ENCODE results near the gene DFFB.
"Not testable (repeated sequence)": the region's sequence is repeated elsewhere in the genome, so short reads cannot be mapped to it uniquely, and the experiment has no call there.

The DFFB gene

DNA sequence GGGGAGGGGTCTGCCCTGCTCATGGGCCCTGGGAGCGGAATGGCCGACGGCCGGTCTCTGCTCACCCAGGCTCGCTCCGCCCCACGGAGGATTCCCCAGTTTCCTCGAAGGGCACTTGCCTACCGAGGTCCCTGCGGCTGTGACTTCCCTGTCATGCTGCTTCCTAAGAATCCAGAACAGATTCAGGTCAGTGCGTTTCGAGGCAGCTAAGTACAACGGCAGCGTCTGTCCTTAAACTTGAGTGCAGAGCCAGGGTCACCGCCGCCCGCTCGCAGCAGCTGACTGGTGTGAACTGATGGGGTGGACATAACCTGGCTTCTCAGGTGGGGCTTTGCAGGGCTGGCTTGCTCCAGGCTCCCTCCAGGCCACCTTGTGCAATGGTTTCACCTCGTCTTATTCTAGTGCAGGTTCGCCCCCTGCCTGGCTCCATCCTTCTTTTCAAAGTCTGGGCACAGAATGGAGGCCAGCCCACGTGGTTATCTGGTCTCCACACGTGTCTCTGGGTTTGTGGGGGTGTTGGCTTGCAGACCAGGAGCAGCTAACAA is 50.4 kb downstream of the DFFB start:
- DNase-seq (ENCODE audit: low read depth in 2 of 2, low spot score in 1 of 2), result no peak

DNA sequence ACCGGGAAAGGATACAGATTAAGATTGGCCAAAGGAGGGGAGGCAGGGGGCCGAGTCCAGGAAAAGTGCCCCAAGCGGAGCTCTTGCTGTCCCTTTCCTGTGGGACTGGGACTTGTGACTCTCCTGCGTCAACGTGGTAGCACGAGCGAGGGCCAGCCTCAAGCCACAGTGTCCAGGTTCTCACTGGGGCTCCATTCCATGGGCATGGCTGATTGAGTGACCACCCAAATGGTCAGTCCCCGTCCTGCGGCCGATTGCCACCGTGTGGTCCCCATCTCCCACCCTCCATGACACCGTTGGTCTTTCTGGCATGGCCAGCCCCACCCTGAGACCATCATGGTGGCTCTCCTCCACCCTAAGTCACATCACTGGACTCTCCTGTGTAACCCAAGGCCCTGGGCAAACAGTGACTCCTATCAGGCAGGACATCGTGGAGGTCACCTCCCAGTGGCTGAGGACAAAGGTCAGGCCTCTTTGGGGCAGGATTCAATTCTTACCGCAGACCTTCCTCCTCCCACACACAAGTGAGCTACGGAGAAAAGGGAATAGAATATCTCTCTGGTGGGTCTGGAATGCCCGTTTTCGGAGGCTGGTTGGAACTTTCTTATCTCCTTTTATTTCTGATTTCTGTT is 51.7 kb downstream of the DFFB start:
- no peak for DNase-seq (ENCODE audit: low read depth in 2 of 2, low spot score in 1 of 2)

DNA sequence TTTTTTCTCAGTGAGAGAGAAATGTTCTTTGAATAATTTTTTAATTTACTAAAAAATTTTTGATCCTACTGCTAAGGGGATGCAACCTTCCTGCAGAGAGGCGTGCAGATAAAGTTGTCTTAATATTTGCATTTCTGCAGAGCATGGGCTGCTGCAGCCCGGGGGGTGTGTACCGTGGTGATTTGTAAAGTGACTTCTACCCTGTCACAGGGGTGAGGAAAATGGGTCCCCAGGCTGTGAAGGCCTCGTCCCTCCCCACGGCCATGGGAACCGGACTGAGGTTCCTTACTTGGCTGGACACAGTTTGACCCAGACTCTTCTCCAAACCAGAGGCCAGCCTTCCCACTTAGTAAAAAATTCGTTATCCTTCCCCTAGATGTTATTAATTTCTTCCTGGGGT is 52.3 kb downstream of the DFFB start:
- DNase-seq (ENCODE audit: low read depth in 2 of 2, low spot score in 1 of 2), result no peak

DNA sequence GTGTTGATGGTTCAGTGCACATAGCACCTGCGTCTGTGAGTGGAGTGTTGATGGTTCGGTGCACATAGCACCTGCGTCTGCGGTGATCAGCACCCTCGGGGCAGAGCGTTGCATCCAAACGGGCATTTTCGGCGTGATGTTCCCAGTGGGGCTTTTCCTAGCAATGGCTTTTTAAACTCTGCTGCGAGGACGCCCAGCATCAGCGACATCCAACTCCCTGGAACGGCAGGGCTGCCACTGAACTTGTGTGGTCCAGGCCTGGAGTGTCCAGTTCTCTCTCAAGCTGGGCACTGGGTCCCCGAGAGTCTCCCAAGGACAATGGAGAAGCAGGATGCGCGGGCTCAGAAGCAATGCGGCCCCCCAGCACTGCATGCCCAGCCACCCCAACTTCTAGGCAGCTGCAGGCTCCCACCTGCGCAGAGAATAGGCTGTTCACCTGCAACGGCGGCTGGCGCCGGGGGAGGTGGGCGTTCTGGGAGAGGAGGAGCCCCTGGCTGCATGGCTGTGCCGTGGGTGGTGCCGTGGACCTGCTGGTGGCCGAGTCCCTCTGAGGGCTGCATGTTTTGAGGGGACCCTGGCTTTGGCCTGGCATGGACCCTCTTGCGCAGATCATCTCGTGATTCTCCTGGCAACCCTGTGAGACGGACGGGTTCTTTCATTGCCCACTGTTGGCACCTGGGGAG is 52.9 kb downstream of the DFFB start:
- DNase-seq (ENCODE audit: low read depth in 2 of 2, low spot score in 1 of 2), result no peak

DNA sequence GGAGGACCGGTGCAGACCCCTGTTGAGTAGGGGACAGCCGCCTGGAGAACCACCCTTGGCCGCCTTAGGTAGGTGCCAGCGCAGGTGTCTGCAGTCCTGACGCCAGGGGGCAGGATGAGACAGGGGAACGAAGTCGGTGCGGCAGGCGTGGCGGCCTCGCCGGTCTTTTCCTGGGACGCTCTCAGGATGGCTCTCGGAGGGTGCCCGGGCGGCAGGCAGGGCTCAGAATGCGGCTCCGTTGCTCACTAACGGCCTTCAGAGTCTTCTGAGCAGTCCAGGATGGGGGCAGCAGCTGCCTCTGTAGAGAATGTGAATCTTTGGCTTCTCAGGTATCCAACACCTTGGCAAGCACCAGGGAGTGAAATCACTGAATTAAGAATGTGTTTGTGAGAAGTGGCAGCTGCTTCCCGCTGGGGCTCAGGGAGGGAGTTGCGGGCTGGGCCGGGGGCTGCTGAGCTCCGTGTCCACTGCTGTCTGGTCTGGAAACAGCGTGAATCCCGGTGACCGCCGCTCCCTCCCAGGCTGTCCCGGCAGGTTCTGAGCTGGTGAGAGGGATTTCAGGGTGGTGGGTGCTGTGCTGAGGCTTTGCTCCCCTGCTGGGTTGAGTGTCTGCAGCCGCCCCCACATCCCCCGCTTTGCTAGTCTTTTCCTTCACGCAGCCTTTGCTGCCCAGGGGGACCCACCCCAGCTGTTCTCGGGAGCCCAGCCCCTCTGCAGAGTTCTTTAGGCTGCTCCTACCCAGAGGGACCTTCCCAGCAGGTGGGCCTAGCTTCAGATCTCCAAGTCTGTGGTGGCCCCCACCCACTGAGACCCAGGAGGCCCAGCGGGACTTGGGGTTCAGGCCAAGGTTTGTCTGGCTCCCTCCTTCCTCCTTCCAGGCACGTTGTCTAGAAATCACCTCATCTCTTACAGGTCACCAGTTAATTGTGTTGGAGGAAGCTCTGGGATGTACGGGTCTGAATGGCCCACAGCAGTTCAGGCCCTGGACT is 53.9 kb downstream of the DFFB start:
- peak; percentile 35 to 40 for DNase-seq (ENCODE audit: low read depth in 2 of 2, low spot score in 1 of 2)

DNA sequence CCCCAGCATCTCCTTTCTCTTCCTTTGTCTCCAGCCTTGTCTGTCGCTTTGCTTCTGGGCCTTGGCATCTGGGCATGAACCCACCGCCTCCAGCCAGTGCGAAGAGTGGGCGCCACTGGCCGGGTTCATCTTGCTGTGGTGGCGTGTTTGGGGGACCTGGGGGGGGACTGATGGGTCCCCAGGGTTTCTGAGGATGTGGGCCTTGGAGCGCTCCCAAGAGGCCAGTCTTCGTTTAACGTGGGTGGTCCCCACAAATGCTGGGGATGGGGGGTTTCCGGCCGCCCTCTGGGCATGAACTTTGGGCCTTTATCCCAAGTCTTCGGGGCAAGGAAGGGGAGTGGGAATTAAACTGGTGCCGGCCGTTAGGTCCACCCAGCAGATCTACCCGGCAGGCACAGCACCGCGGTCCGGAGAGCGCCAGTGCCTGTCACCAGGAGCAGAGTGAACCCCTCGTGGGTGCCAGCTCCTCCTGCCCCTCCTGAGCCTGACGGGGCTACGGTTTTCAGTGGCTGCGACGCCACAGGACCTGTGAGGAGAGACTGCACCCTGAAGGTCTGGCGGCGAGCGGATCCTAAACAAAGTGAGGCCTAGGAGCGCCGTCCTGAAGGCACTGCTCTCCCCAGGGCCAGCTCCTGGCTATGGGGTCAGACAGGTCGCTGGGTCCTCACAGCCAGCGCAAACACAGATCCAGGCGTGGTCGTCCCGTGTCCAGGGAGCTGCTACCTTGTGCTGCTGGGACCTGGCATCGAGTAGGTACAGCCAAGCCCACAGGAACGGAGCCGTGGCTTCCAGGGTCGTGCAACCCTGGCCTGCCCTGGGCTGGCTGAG is 54.9 kb downstream of the DFFB start:
- DNase-seq (ENCODE audit: low read depth in 2 of 2, low spot score in 1 of 2), result no peak

DNA sequence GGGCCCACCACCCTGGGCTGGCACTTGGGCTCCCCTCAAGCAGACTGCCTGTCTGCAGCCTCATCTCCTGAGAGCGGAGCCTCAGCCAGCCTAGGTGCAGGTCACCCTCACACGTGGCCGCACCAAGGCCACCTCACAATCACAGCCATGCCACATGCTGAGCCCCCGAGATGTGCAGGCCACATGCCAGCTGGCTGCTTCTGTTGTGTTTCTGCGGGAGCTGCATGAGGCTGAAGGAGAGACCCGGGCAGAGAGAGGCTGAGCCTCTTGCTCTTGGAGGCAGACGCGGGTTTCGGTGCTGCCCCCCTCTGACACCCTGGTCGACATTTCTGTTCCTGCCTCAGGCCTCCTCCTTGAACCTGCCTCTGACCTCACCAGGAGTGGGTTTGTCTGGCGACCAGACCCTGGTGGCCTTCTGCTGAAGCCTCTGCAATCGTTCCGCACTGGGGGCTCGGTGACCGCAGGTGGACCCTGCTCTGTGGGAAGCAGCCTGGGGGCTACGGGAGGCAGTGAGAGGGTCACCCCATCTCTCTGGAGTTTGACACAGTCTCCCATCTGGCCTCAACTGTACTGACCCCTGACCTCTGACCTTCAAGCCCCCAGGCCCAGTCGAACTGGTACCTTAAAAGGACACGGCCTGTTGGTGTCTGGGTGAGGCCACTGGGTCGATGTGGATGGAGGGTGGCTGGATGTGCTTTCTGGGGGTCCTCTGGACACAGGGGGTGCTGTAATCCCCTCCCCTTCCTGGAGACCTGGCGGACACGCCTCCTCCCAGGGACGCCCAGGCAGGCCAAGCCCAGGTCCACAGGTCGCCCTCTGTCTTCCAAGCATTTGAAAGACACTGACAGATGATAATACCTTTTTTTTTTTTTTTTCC is 55.8 kb downstream of the DFFB start:
- DNase-seq (ENCODE audit: low read depth in 2 of 2, low spot score in 1 of 2), result no peak

DNA sequence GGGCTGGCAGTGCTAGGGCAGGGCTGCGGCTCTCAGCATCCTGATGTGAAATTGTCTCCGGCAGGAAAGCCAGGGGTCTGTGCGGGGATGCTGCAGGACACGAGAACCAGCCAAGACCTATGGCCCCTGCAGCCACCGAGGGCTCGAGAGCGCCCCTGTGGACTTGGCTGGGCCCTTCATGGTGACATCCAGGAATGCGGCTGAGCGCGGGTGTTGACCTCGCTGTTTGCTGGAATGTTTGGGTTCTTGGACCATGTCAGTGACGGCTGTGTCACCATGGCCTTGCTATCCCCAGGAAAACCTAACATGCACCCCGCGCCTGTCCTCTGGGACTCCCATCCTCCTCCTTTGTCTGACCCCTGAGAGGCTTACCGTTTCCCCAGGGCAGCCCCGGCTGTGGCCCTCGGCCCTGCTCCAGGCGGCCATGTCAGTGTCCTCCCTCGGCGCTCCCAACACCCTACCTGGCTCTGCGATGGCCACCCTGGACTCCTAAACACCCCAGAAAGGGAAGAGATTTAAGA is 57.1 kb downstream of the DFFB start:
- no peak for DNase-seq (ENCODE audit: low read depth in 2 of 2, low spot score in 1 of 2)

DNA sequence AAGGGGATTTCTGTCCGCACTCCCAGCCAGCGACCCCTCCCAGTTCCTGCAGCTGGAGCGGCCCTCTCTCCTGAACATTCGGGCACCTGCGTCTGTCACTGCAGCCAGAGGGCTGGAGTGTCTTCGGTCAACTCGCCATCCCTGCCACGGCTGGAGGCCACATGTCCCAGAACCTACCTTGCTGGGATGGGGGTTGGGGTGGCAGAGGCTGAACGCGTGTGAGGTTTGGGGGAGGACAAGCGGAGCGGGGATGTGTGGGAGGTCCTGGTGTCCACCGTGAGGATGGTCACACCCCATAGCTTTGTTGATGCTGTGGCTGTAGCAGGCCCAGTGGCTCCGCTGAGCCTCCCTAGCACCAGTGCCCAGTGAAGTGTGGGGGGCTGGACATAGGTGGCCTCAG is 57.6 kb downstream of the DFFB start:
- no peak for DNase-seq (ENCODE audit: low read depth in 2 of 2, low spot score in 1 of 2)

DNA sequence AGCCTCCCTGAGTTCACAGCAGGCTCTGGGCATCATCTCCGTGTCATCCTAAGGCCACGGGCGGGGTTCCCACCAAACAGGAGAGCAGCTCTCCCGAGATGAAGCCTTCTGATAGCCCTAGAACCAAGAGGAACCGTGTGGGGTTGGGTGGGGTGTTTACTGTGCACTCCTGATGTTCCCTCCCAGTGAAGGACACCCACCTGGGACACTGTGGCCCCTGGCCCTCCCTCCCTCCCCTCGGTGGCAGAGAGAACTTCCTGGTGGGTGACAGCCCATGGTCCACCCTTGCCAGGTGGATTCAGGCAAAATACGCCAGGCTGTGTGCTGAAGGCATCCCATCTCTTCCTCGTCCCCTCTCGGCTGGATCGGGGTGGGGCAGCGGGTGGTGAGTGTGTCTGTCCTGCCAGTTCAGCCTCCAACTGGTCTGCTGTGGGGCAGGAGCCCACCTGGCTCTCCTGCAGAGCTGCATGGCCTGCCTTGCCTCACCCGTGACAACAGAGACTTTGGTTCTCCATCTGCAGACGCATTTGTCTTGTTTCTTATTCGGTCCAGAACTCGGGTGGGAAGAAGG is 58.4 kb downstream of the DFFB start:
- DNase-seq (ENCODE audit: low read depth in 2 of 2, low spot score in 1 of 2), result no peak

DNA sequence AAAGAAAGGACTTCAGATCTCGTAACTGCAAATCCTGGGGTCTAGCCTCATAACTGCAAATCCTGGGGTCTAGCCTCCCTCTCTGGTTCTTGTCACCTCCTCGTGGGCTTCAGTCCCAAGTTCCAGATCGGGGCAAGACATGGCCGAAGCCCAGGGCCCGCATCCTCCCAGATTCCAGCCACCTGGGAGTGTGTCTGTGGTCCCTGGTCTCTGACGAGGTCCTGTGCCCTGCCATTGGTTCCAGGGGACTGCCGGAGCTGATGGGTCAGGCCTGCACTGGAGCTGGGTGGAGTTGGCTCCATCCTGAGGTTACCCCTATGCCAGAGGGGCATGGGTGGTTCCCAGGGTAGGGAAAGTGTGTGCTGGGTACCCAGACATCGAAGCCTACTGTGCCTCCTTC is 60.5 kb downstream of the DFFB start:
- no peak for DNase-seq (ENCODE audit: low read depth in 2 of 2, low spot score in 1 of 2)

DNA sequence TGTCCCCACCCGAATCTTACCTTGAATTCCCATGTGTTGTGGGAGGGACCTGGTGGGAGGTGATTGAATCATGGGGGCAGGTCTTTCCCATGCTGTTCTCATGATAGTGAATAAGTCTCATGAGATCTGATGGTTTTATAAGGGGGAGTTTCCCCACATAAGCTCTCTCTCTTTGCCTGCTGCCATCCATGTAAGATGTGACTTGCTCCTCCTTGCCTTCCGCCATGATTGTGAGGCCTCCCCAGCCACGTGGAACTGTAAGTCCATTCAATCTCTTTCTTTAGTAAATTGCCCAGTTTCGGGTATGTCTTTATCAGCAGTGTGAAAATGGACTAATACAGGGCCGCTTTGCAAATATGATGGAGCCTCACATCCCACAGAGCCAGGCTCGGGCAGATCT is 61.1 kb downstream of the DFFB start:
- DNase-seq (ENCODE audit: low read depth in 2 of 2, low spot score in 1 of 2), result not testable (repeated sequence)

DNA sequence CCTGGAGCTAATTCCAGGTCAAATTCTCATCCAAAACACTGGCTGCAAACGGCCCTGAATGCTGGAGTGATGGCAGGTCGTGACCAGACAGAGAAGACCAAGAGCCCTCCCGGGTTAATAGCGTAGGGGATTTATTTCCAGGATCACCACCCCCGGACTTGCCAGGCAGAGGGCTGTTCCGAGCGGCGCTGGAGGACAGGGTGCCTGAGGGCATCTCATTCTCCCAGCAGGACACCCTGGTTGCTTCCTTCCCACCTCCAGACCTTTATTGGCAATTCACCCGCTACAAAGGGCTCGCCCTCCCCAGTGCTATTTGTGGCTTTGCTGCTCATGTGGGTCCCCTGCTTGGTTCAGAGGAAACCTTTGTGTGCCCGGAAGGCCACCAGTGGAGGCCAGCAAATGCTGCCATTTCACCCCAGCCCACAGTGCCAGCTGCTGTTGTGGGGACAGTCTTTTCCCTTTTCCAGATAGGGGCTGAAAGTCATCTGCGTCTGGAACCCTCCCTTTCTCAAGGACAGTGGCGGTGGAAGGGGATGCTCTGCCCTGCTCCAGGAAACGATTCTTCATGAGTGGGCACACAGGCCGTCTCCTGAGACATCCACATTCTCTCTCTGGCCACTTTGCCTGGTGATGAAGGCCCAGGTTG is 61.8 kb downstream of the DFFB start:
- no peak for DNase-seq (ENCODE audit: low read depth in 2 of 2, low spot score in 1 of 2)

DNA sequence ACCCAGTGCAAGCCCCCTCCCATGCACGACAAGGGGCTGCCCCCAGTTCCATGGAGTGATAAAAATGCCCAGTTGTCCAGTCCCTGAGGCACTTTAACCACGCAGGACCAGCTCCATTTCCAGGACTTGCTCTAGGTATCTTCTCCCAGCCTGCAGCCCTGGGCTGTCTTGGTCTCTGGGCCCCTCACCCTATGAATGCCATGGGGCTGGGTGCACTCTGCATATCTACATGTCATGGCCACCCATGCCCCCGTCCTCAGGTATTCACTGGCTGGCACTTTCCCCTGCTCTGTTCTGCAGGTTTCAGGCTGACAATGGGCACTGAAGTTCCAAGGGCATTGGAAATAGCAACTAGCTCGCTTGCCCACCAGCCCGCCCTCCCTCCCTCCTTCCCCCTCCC is 62.4 kb downstream of the DFFB start:
- no peak for DNase-seq (ENCODE audit: low read depth in 2 of 2, low spot score in 1 of 2)

DNA sequence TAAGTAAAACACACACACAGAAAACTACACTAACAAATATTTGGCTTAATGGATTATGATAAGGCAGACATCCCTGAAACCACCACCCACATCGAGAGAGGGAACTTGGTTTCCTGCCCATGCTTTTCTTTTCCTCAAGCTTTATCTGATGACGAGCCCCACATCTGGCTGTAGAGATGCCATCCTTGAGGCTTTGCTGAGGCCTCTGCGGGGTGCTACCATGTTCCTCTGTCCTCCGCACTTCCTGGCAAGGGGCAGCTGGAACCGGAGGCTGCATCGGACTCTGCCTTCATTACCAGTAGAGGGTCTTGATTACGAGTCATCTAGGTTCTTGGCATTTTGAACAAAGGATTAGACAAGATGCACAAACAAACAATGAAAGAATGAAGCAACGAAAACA is 64.5 kb downstream of the DFFB start:
- no peak for DNase-seq (ENCODE audit: low read depth in 2 of 2, low spot score in 1 of 2)

DNA sequence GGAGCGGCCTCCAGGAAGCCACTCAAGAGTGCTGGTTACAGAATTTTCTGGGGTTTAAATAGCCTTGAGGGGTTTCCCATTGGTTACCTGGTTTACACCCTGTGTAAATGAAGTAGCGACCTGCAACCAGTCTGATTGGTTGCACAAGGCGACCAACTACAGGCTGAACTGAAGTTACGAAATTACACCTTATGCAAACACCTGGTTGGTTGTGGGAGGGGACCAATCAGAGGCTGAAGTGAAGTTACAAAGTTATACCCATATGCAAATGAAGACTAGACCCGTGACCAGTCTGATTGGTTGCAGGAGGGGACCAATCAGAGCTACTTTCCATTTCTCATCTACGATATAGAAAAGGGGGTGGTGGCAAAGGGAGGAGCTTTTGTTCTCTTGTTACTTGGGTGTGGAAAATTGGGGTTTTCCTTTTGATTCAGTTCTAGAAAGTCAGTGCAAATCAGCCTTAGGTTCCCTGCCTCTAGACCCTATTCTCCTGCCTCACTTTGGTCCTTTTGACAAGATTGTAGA is 65.0 kb downstream of the DFFB start:
- DNase-seq (ENCODE audit: low read depth in 2 of 2, low spot score in 1 of 2), result no peak

DNA sequence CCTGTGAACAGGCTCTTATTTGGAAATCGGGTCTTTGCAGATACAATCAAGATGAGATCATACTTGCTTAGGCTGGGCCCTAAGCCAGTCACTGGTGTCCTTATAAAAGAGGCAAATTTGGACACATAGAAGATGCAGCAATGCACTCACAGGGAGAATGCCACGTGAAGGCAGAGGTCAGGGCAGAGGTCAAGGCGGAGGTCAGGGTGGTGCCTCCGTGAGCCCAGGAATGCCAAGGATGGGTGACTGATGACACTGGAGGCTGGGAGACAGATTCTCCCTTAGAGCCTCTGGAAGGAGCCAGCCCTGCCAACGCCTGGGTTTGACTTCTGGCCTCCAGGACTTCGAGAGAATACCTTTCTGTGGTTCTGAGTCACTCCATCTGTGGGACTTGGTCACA is 65.6 kb downstream of the DFFB start:
- no peak for DNase-seq (ENCODE audit: low read depth in 2 of 2, low spot score in 1 of 2)

DNA sequence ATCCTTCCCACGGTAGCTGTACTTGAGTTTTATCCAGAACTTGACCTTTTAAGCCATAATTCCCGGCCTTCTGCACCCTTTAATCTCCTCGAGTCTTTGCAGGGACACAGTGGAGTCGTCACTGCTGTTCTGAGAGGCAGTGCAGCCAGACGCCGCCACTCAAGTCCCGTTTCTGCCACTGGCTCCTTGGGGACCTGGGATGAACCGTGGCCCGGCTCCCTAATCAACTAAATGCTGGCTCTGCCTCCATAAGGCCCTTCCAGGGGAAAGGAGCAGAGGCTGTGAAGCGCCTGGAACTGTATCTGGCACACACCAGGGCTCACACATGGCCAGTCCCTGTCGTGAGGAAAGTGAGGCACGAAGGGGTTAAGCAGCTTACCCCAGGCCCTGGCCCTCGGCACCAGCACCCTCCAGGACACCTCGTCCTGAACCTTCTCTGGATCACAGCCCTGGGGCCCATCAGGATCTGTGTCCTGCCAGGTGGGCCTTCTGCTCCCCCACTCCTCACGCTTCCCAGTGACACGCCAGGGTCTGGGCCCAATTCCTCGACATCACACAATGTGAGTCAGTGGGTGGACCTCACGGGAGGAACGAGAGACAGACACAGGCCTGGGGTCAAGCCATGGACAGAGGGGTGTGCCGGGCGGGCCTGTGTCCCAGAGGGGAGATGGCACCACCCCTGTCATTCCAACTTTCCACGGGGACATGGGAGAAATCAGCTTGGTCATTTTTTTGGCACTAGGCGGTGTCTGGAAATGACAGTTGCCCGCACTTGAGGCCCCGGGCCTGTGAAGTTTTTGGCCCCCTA is 66.3 kb downstream of the DFFB start:
- DNase-seq (ENCODE audit: low read depth in 2 of 2, low spot score in 1 of 2), result no peak
